ENCODE results near the gene SEBOX. TPM values are rescaled to one million over a fixed set of nuclear protein-coding genes. Genes with fewer than 3 reads are reported as not detected.

SEBOX gene
- total RNA-seq, 4 donors from 2014 or later: not detected

GRCh38 chr17:28394337-28395116 is 29.5 kb upstream of the SEBOX start:
- H3K9me3 ChIP-seq: no peaks in the 10 kb centered on the region
- WGBS, 2 donors: 79 to 88% methylated on average over 7 of the region's 7 CpGs
- H3K27ac ChIP-seq: no peak overlapping the region
- H3K4me3 ChIP-seq: no peak overlapping the region
- H3K36me3 ChIP-seq: peaks cover 0 to 98% (median 0%) of the 10 kb centered on the region in 3 donors
- DNase-seq (ENCODE audit: low spot score in 2 of 2): no peak
- no peaks in the 10 kb centered on the region for H3K27me3 ChIP-seq
- peaks cover 0 to 2% (median 0%) of the 10 kb centered on the region in 4 donors for H3K4me1 ChIP-seq
- no peak for TF ChIP-seq POLR2A (IDR thresholded peaks at IDR 0.05)
- TF ChIP-seq EP300 (IDR thresholded peaks at IDR 0.05): no peak
- TF ChIP-seq CTCF (IDR thresholded peaks at IDR 0.05): no peak

GRCh38 chr17:28392491-28392890 is 27.5 kb upstream of the SEBOX start:
- no peaks in the 10 kb centered on the region for H3K27me3 ChIP-seq
- no peaks in the 10 kb centered on the region for H3K4me1 ChIP-seq
- DNase-seq (ENCODE audit: low spot score in 2 of 2): no peak
- no peaks in the 10 kb centered on the region for H3K9me3 ChIP-seq
- TF ChIP-seq EP300 (IDR thresholded peaks at IDR 0.05) (no peak), POLR2A (IDR thresholded peaks at IDR 0.05) (no peak), CTCF (IDR thresholded peaks at IDR 0.05) (no peak)
- 67 to 71% methylated on average over 10 of the region's 10 CpGs for whole genome bisulfite sequencing, 2 donors
- no peak overlapping the region for H3K27ac ChIP-seq
- H3K4me3 ChIP-seq: no peak overlapping the region
- H3K36me3 ChIP-seq: peaks cover 0 to 98% (median 7%) of the 10 kb centered on the region in 3 donors

GRCh38 chr17:28391401-28391800 is 26.4 kb upstream of the SEBOX start:
- peaks cover 0 to 91% (median 7%) of the 10 kb centered on the region in 3 donors for H3K36me3 ChIP-seq
- 68 to 69% methylated on average over 2 of the region's 2 CpGs for WGBS, 2 donors
- no peak overlapping the region for H3K4me3 ChIP-seq
- no peaks in the 10 kb centered on the region for H3K4me1 ChIP-seq
- no peak overlapping the region for H3K27ac ChIP-seq
- H3K27me3 ChIP-seq: no peaks in the 10 kb centered on the region
- H3K9me3 ChIP-seq: no peaks in the 10 kb centered on the region
- DNase-seq (ENCODE audit: low spot score in 2 of 2): no peak
- TF ChIP-seq EP300 (IDR thresholded peaks at IDR 0.05) (no peak), CTCF (IDR thresholded peaks at IDR 0.05) (no peak), POLR2A (IDR thresholded peaks at IDR 0.05) (no peak)

- Histone ChIP-seq H3K36me3 (peaks cover 0 to 91% (median 7%) of the 10 kb centered on the region in 3 donors), H3K27ac (no peak overlapping the region), H3K4me1 (no peaks in the 10 kb centered on the region), H3K4me3 (no peak overlapping the region), H3K9me3 (no peaks in the 10 kb centered on the region), H3K27me3 (no peaks in the 10 kb centered on the region)
- WGBS, 2 donors: 92 to 94% methylated on average over 1 of the region's 1 CpG
- no peak for DNase-seq (ENCODE audit: low spot score in 2 of 2)
- TF ChIP-seq CTCF (IDR thresholded peaks at IDR 0.05) (no peak), EP300 (IDR thresholded peaks at IDR 0.05) (no peak), POLR2A (IDR thresholded peaks at IDR 0.05) (no peak)
Measured at GRCh38 chr17:28390984-28391383, 26.0 kb upstream of the SEBOX start.

GRCh38 chr17:28390563-28390962 is 25.6 kb upstream of the SEBOX start:
- no peak for TF ChIP-seq EP300 (IDR thresholded peaks at IDR 0.05)
- TF ChIP-seq POLR2A (IDR thresholded peaks at IDR 0.05): no peak
- no peak for TF ChIP-seq CTCF (IDR thresholded peaks at IDR 0.05)
- H3K27ac ChIP-seq: no peak overlapping the region
- no peaks in the 10 kb centered on the region for H3K9me3 ChIP-seq

More at GRCh38 chr17:28390563-28390962, 25.6 kb upstream of the SEBOX start:
- Histone ChIP-seq H3K27me3 (no peaks in the 10 kb centered on the region), H3K4me3 (no peak overlapping the region), H3K4me1 (no peaks in the 10 kb centered on the region), H3K36me3 (peaks cover 0 to 89% (median 7%) of the 10 kb centered on the region in 3 donors)
- no peak for DNase-seq (ENCODE audit: low spot score in 2 of 2)
- 88 to 89% methylated on average over 2 of the region's 2 CpGs for WGBS, 2 donors
